AG04450 (cell line): ENCODE data around the gene GRXCR2. TPM values are rescaled to one million over a fixed set of nuclear protein-coding genes. Genes with fewer than 3 reads are reported as not detected.
"Not testable (repeated sequence)": the region's sequence is repeated elsewhere in the genome, so short reads cannot be mapped to it uniquely, and the experiment has no call there.

ENCODE experiments used
- CTCF ChIA-PET: fragments of 300-600, 350-600 bp; formaldehyde crosslinking; extraction: SDS; loops from one replicate; lab custom pipeline; 2022; ENCODE audit warnings: antibody characterized with exemption, inconsistent platforms; lab: Charles Lee
- POLR2A ChIA-PET: fragments of 350-600 bp; formaldehyde crosslinking; extraction: SDS; loops from one replicate; lab custom pipeline; 2021; ENCODE audit warnings: antibody characterized with exemption, inconsistent platforms; lab: Yijun Ruan, JAX
- DNase-seq: peaks from one replicate; pipeline ENCODE4 v3.0.0-alpha.2; 2011; ENCODE audit warnings: low read depth, low spot score
- H3K27ac ChIP-seq: one replicate; pipeline ENCODE4 v1.5.1; 2012; ENCODE audit warnings: low read depth, low read length, control low read depth
- H3K27me3 ChIP-seq: one replicate; pipeline ENCODE4 v1.6.0; 2012; ENCODE audit warnings: low read length; ENCODE audit not compliant: control insufficient read depth, insufficient read depth
- H3K4me3 ChIP-seq: 2 replicates; pipeline ENCODE4 v1.5.1; 2011; ENCODE audit warnings: mild to moderate bottlenecking, low read depth, low read length, control low read depth
- H3K9me3 ChIP-seq: 2 replicates; pipeline ENCODE4 v1.5.1; 2012; ENCODE audit warnings: low read length; ENCODE audit not compliant: control insufficient read depth, insufficient read depth
- polyA plus RNA-seq: library from polyadenylated mRNA; depleted of rRNA; stranded (reverse); fragments of >200 nt; gene quantifications from 2 replicates; pipeline ENCODE4 v1.2.3, GENCODE V29; 2011
- TF ChIP-seq, protein P1 (sequence below): IDR thresholded peaks from 2 replicates; pipeline ENCODE4 v1.5.1; 2011; ENCODE audit warnings: low read depth, low read length, control low read depth, inconsistent platforms

GRXCR2 gene
- polyA plus RNA-seq, 1 experiment, result not detected

- TF ChIP-seq, protein P1, sequence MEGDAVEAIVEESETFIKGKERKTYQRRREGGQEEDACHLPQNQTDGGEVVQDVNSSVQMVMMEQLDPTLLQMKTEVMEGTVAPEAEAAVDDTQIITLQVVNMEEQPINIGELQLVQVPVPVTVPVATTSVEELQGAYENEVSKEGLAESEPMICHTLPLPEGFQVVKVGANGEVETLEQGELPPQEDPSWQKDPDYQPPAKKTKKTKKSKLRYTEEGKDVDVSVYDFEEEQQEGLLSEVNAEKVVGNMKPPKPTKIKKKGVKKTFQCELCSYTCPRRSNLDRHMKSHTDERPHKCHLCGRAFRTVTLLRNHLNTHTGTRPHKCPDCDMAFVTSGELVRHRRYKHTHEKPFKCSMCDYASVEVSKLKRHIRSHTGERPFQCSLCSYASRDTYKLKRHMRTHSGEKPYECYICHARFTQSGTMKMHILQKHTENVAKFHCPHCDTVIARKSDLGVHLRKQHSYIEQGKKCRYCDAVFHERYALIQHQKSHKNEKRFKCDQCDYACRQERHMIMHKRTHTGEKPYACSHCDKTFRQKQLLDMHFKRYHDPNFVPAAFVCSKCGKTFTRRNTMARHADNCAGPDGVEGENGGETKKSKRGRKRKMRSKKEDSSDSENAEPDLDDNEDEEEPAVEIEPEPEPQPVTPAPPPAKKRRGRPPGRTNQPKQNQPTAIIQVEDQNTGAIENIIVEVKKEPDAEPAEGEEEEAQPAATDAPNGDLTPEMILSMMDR, result no peak
- CTCF ChIA-PET, result interaction anchor here (0.9 kb wide), 1 partner anchor 19 kb away, joined by 7 read pairs; no protein-coding TSS in a partner anchor
Observed at GRCh38 chr5:145869753-145870152, 3.1 kb downstream of the GRXCR2 start.

GRCh38 chr5:145867806-145868205, 5.0 kb downstream of the GRXCR2 start:
- ChIA-PET POLR2A (interaction anchor here (0.7 kb wide), 1 partner anchor 1697 kb away, joined by 3 read pairs; the partner anchor contains the start of gene KCTD16), CTCF (interaction anchor here (0.9 to 1.3 kb wide), 2 partner anchors 39 to 263 kb away, joined by 3 to 4 read pairs; no protein-coding TSS in a partner anchor)
- Histone ChIP-seq H3K4me3 (no peak overlapping the region), H3K27me3 (no peaks in the 10 kb centered on the region), H3K9me3 (no peaks in the 10 kb centered on the region), H3K27ac (no peak overlapping the region)
- TF ChIP-seq, protein P1, result no peak
- no peak for DNase-seq

More at GRCh38 chr5:145869753-145870152, 3.1 kb downstream of the GRXCR2 start:
- POLR2A ChIA-PET, result no interaction called here
- no peak for DNase-seq
- H3K27me3 ChIP-seq, result no peaks in the 10 kb centered on the region
- H3K9me3 ChIP-seq, result no peaks in the 10 kb centered on the region
- no peak overlapping the region for H3K27ac ChIP-seq
- no peak overlapping the region for H3K4me3 ChIP-seq

- H3K27ac ChIP-seq, H3K27me3 ChIP-seq, H3K9me3 ChIP-seq, H3K4me3 ChIP-seq, DNase-seq, POLR2A ChIA-PET: not testable (repeated sequence)
- CTCF ChIA-PET, result interaction anchor here (2.3 kb wide), 1 partner anchor 8 kb away, joined by 9 read pairs; no protein-coding TSS in a partner anchor
Observed at GRCh38 chr5:145864432-145864831, 8.4 kb downstream of the GRXCR2 start.

- CTCF ChIA-PET, result interaction anchor here (2.0 kb wide), 1 partner anchor 25 kb away, joined by 9 read pairs; no protein-coding TSS in a partner anchor
- Histone ChIP-seq H3K4me3 (no peak overlapping the region), H3K9me3 (no peaks in the 10 kb centered on the region), H3K27ac (no peak overlapping the region), H3K27me3 (no peaks in the 10 kb centered on the region)
- TF ChIP-seq, protein P1, result no peak
- POLR2A ChIA-PET, result no interaction called here
- DNase-seq, result no peak
Observed at GRCh38 chr5:145863003-145863402, 9.8 kb downstream of the GRXCR2 start.

DNA sequence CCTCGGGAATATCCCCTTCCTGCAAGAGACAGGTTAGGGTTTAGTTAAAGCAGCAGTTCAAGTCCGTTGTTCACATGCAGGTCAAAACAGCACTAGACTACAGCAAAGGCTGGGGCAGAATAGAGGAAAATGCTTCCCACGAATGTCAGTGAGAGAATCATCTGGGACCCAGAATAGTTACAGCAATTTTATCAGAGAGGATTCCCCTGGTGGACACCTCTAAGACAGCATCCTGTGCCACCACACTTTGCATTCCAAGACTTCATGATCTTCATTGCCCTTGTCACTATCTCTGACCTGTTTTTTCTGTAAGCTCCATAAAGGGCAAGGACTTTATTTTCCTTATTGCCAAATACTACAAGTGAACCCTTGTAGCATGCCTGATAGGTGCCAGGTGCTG, 12.9 kb downstream of the GRXCR2 start:
- CTCF ChIA-PET, result no interaction called here
- TF ChIP-seq, protein P1, result peak; percentile 24
- Histone ChIP-seq H3K27ac (no peak overlapping the region), H3K9me3 (no peaks in the 10 kb centered on the region), H3K4me3 (no peak overlapping the region), H3K27me3 (no peaks in the 10 kb centered on the region)
- POLR2A ChIA-PET, result no interaction called here
- no peak for DNase-seq
